ENCODE data around the gene ZBTB47.

Gene ZBTB47

GRCh38 chr3:42665050-42665878 lies 11.8 kb downstream of the ZBTB47 start:
- DNase-seq, result no peak
- Histone ChIP-seq H3K27ac (ENCODE audit: insufficient read depth, low read length, poor library complexity, severe bottlenecking) (no peak overlapping the region), H3K4me1 (ENCODE audit: control insufficient read depth, insufficient read depth, low read length, poor library complexity, severe bottlenecking) (no peaks in the 10 kb centered on the region), H3K4me3 (ENCODE audit: insufficient read depth, low read depth, low read length, poor library complexity, severe bottlenecking) (no peak overlapping the region), H3K27me3 (replicated peaks; ENCODE audit: control insufficient read depth, insufficient read depth, low read length, poor library complexity, severe bottlenecking) (no peaks in the 10 kb centered on the region), H3K36me3 (ENCODE audit: control insufficient read depth, insufficient read depth, low read length) (no peaks in the 10 kb centered on the region), H3K9me3 (ENCODE audit: control insufficient read depth, low read length) (no peaks in the 10 kb centered on the region)

- no peak overlapping the region for H3K4me3 ChIP-seq (ENCODE audit: insufficient read depth, low read depth, low read length, poor library complexity, severe bottlenecking)
- H3K36me3 ChIP-seq (ENCODE audit: control insufficient read depth, insufficient read depth, low read length), result no peaks in the 10 kb centered on the region
- no peak overlapping the region for H3K27ac ChIP-seq (ENCODE audit: insufficient read depth, low read length, poor library complexity, severe bottlenecking)
- no peaks in the 10 kb centered on the region for H3K4me1 ChIP-seq (ENCODE audit: control insufficient read depth, insufficient read depth, low read length, poor library complexity, severe bottlenecking)
- DNase-seq, result no peak
- no peaks in the 10 kb centered on the region for H3K9me3 ChIP-seq (ENCODE audit: control insufficient read depth, low read length)
- H3K27me3 ChIP-seq (replicated peaks; ENCODE audit: control insufficient read depth, insufficient read depth, low read length, poor library complexity, severe bottlenecking), result no peaks in the 10 kb centered on the region
These were observed 12.5 kb downstream of the ZBTB47 start for GRCh38 chr3:42666022-42666421.

GRCh38 chr3:42666577-42666998 lies 13.1 kb downstream of the ZBTB47 start:
- Histone ChIP-seq H3K36me3 (ENCODE audit: control insufficient read depth, insufficient read depth, low read length) (no peaks in the 10 kb centered on the region), H3K4me3 (ENCODE audit: insufficient read depth, low read depth, low read length, poor library complexity, severe bottlenecking) (no peak overlapping the region), H3K9me3 (ENCODE audit: control insufficient read depth, low read length) (no peaks in the 10 kb centered on the region), H3K27ac (ENCODE audit: insufficient read depth, low read length, poor library complexity, severe bottlenecking) (no peak overlapping the region), H3K4me1 (ENCODE audit: control insufficient read depth, insufficient read depth, low read length, poor library complexity, severe bottlenecking) (no peaks in the 10 kb centered on the region), H3K27me3 (replicated peaks; ENCODE audit: control insufficient read depth, insufficient read depth, low read length, poor library complexity, severe bottlenecking) (no peaks in the 10 kb centered on the region)
- DNase-seq, result no peak

- no peaks in the 10 kb centered on the region for H3K4me1 ChIP-seq (ENCODE audit: control insufficient read depth, insufficient read depth, low read length, poor library complexity, severe bottlenecking)
These were observed 13.6 kb downstream of the ZBTB47 start for GRCh38 chr3:42667096-42667522.

GRCh38 chr3:42667523-42668412 lies 14.3 kb downstream of the ZBTB47 start:
- no peak for DNase-seq
- H3K36me3 ChIP-seq (ENCODE audit: control insufficient read depth, insufficient read depth, low read length), result no peaks in the 10 kb centered on the region
- no peaks in the 10 kb centered on the region for H3K9me3 ChIP-seq (ENCODE audit: control insufficient read depth, low read length)
- no peak overlapping the region for H3K4me3 ChIP-seq (ENCODE audit: insufficient read depth, low read depth, low read length, poor library complexity, severe bottlenecking)
- H3K27me3 ChIP-seq (replicated peaks; ENCODE audit: control insufficient read depth, insufficient read depth, low read length, poor library complexity, severe bottlenecking), result no peaks in the 10 kb centered on the region
- no peak overlapping the region for H3K27ac ChIP-seq (ENCODE audit: insufficient read depth, low read length, poor library complexity, severe bottlenecking)
- no peaks in the 10 kb centered on the region for H3K4me1 ChIP-seq (ENCODE audit: control insufficient read depth, insufficient read depth, low read length, poor library complexity, severe bottlenecking)

More at GRCh38 chr3:42667096-42667522, 13.6 kb downstream of the ZBTB47 start:
- no peak for DNase-seq
- no peaks in the 10 kb centered on the region for H3K9me3 ChIP-seq (ENCODE audit: control insufficient read depth, low read length)
- no peaks in the 10 kb centered on the region for H3K27me3 ChIP-seq (replicated peaks; ENCODE audit: control insufficient read depth, insufficient read depth, low read length, poor library complexity, severe bottlenecking)
- no peak overlapping the region for H3K4me3 ChIP-seq (ENCODE audit: insufficient read depth, low read depth, low read length, poor library complexity, severe bottlenecking)
- H3K36me3 ChIP-seq (ENCODE audit: control insufficient read depth, insufficient read depth, low read length), result no peaks in the 10 kb centered on the region
- H3K27ac ChIP-seq (ENCODE audit: insufficient read depth, low read length, poor library complexity, severe bottlenecking), result no peak overlapping the region

GRCh38 chr3:42668413-42668760 lies 14.9 kb downstream of the ZBTB47 start:
- no peak for DNase-seq
- no peaks in the 10 kb centered on the region for H3K9me3 ChIP-seq (ENCODE audit: control insufficient read depth, low read length)
- no peak overlapping the region for H3K27ac ChIP-seq (ENCODE audit: insufficient read depth, low read length, poor library complexity, severe bottlenecking)
- no peaks in the 10 kb centered on the region for H3K27me3 ChIP-seq (replicated peaks; ENCODE audit: control insufficient read depth, insufficient read depth, low read length, poor library complexity, severe bottlenecking)
- H3K4me1 ChIP-seq (ENCODE audit: control insufficient read depth, insufficient read depth, low read length, poor library complexity, severe bottlenecking), result no peaks in the 10 kb centered on the region
- H3K4me3 ChIP-seq (ENCODE audit: insufficient read depth, low read depth, low read length, poor library complexity, severe bottlenecking), result no peak overlapping the region
- no peaks in the 10 kb centered on the region for H3K36me3 ChIP-seq (ENCODE audit: control insufficient read depth, insufficient read depth, low read length)

- no peak overlapping the region for H3K4me3 ChIP-seq (ENCODE audit: insufficient read depth, low read depth, low read length, poor library complexity, severe bottlenecking)
- H3K4me1 ChIP-seq (ENCODE audit: control insufficient read depth, insufficient read depth, low read length, poor library complexity, severe bottlenecking), result no peaks in the 10 kb centered on the region
- H3K9me3 ChIP-seq (ENCODE audit: control insufficient read depth, low read length), result no peaks in the 10 kb centered on the region
- no peaks in the 10 kb centered on the region for H3K36me3 ChIP-seq (ENCODE audit: control insufficient read depth, insufficient read depth, low read length)
- H3K27me3 ChIP-seq (replicated peaks; ENCODE audit: control insufficient read depth, insufficient read depth, low read length, poor library complexity, severe bottlenecking), result no peaks in the 10 kb centered on the region
- no peak overlapping the region for H3K27ac ChIP-seq (ENCODE audit: insufficient read depth, low read length, poor library complexity, severe bottlenecking)
- no peak for DNase-seq
These were observed 15.3 kb downstream of the ZBTB47 start for GRCh38 chr3:42668793-42669217.

- H3K9me3 ChIP-seq (ENCODE audit: control insufficient read depth, low read length), result no peaks in the 10 kb centered on the region
- H3K27me3 ChIP-seq (replicated peaks; ENCODE audit: control insufficient read depth, insufficient read depth, low read length, poor library complexity, severe bottlenecking), result no peaks in the 10 kb centered on the region
- no peaks in the 10 kb centered on the region for H3K36me3 ChIP-seq (ENCODE audit: control insufficient read depth, insufficient read depth, low read length)
- no peak for DNase-seq
- H3K4me1 ChIP-seq (ENCODE audit: control insufficient read depth, insufficient read depth, low read length, poor library complexity, severe bottlenecking), result no peaks in the 10 kb centered on the region
- no peak overlapping the region for H3K4me3 ChIP-seq (ENCODE audit: insufficient read depth, low read depth, low read length, poor library complexity, severe bottlenecking)
- H3K27ac ChIP-seq (ENCODE audit: insufficient read depth, low read length, poor library complexity, severe bottlenecking), result no peak overlapping the region
These were observed 16.6 kb downstream of the ZBTB47 start for GRCh38 chr3:42670051-42670576.

- Histone ChIP-seq H3K4me3 (ENCODE audit: insufficient read depth, low read depth, low read length, poor library complexity, severe bottlenecking) (no peak overlapping the region), H3K9me3 (ENCODE audit: control insufficient read depth, low read length) (no peaks in the 10 kb centered on the region), H3K36me3 (ENCODE audit: control insufficient read depth, insufficient read depth, low read length) (no peaks in the 10 kb centered on the region), H3K27ac (ENCODE audit: insufficient read depth, low read length, poor library complexity, severe bottlenecking) (no peak overlapping the region), H3K4me1 (ENCODE audit: control insufficient read depth, insufficient read depth, low read length, poor library complexity, severe bottlenecking) (no peaks in the 10 kb centered on the region), H3K27me3 (replicated peaks; ENCODE audit: control insufficient read depth, insufficient read depth, low read length, poor library complexity, severe bottlenecking) (no peaks in the 10 kb centered on the region)
- DNase-seq, result no peak
These were observed 17.2 kb downstream of the ZBTB47 start for GRCh38 chr3:42670670-42671069.

GRCh38 chr3:42672515-42672914 lies 19.0 kb downstream of the ZBTB47 start:
- Histone ChIP-seq H3K27me3 (replicated peaks; ENCODE audit: control insufficient read depth, insufficient read depth, low read length, poor library complexity, severe bottlenecking) (no peaks in the 10 kb centered on the region), H3K4me1 (ENCODE audit: control insufficient read depth, insufficient read depth, low read length, poor library complexity, severe bottlenecking) (no peaks in the 10 kb centered on the region), H3K4me3 (ENCODE audit: insufficient read depth, low read depth, low read length, poor library complexity, severe bottlenecking) (no peak overlapping the region), H3K9me3 (ENCODE audit: control insufficient read depth, low read length) (no peaks in the 10 kb centered on the region), H3K27ac (ENCODE audit: insufficient read depth, low read length, poor library complexity, severe bottlenecking) (no peak overlapping the region), H3K36me3 (ENCODE audit: control insufficient read depth, insufficient read depth, low read length) (no peaks in the 10 kb centered on the region)
- no peak for DNase-seq
